ENCODE measurements around the gene SCAMP1. TPM values are rescaled to one million over a fixed set of nuclear protein-coding genes. Genes with fewer than 3 reads are reported as not detected.
"Not testable (repeated sequence)": the region's sequence is repeated elsewhere in the genome, so short reads cannot be mapped to it uniquely, and the experiment has no call there.

SCAMP1 gene
- total RNA-seq, 3 donors from 2014 or later = 31.2 to 52.0 (median 31.8) TPM

GRCh38 chr5:78387468-78388153 lies 27.2 kb downstream of the SCAMP1 start:
- TF ChIP-seq POLR2AphosphoS5 (IDR thresholded peaks at IDR 0.05) = no peak
- no peak for TF ChIP-seq CTCF (IDR thresholded peaks at IDR 0.05)
- no peak for TF ChIP-seq POLR2A (IDR thresholded peaks at IDR 0.05)
- H3K4me3 ChIP-seq = no peak overlapping the region
- no peaks in the 10 kb centered on the region for H3K4me1 ChIP-seq
- H3K36me3 ChIP-seq = no peaks in the 10 kb centered on the region
- peaks cover 0 to 14% of the 10 kb centered on the region in 2 donors for H3K9me3 ChIP-seq
- intact Hi-C loops (cut with DNase I; ENCODE audit: low total_unique reads) = no loop called here
- no peak overlapping the region for H3K27ac ChIP-seq
- DNase-seq (ENCODE audit: low spot score in 2 of 2) = no peak
- H3K27me3 ChIP-seq = no peaks in the 10 kb centered on the region

GRCh38 chr5:78391357-78391756 lies 30.9 kb downstream of the SCAMP1 start:
- H3K27ac ChIP-seq; intact Hi-C loops (cut with DNase I; ENCODE audit: low total_unique reads); DNase-seq (ENCODE audit: low spot score in 2 of 2); H3K4me3 ChIP-seq; H3K4me1 ChIP-seq; H3K36me3 ChIP-seq; H3K27me3 ChIP-seq; H3K9me3 ChIP-seq: not testable (repeated sequence)

GRCh38 chr5:78397831-78398230 lies 37.4 kb downstream of the SCAMP1 start:
- no peak overlapping the region for H3K27ac ChIP-seq
- H3K36me3 ChIP-seq = no peaks in the 10 kb centered on the region
- H3K9me3 ChIP-seq = no peaks in the 10 kb centered on the region
- no peaks in the 10 kb centered on the region for H3K4me1 ChIP-seq
- no peak for TF ChIP-seq POLR2AphosphoS5 (IDR thresholded peaks at IDR 0.05)
- no peak for TF ChIP-seq POLR2A (IDR thresholded peaks at IDR 0.05)
- no peak for TF ChIP-seq CTCF (IDR thresholded peaks at IDR 0.05)
- no peaks in the 10 kb centered on the region for H3K27me3 ChIP-seq
- no peak overlapping the region for H3K4me3 ChIP-seq
- no peak for DNase-seq (ENCODE audit: low spot score in 2 of 2)
- intact Hi-C loops (cut with DNase I; ENCODE audit: low total_unique reads) = no loop called here

GRCh38 chr5:78399116-78399515 lies 38.7 kb downstream of the SCAMP1 start:
- H3K27ac ChIP-seq = no peak overlapping the region
- no peaks in the 10 kb centered on the region for H3K9me3 ChIP-seq
- no peak for DNase-seq (ENCODE audit: low spot score in 2 of 2)
- no peak for TF ChIP-seq POLR2A (IDR thresholded peaks at IDR 0.05)
- no peak for TF ChIP-seq CTCF (IDR thresholded peaks at IDR 0.05)
- TF ChIP-seq POLR2AphosphoS5 (IDR thresholded peaks at IDR 0.05) = no peak
- no peaks in the 10 kb centered on the region for H3K36me3 ChIP-seq
- H3K27me3 ChIP-seq = no peaks in the 10 kb centered on the region
- intact Hi-C loops (cut with DNase I; ENCODE audit: low total_unique reads) = no loop called here
- no peaks in the 10 kb centered on the region for H3K4me1 ChIP-seq
- H3K4me3 ChIP-seq = no peak overlapping the region

- intact Hi-C loops (cut with DNase I; ENCODE audit: low total_unique reads) = no loop called here
- Histone ChIP-seq H3K4me1 (no peaks in the 10 kb centered on the region), H3K36me3 (no peaks in the 10 kb centered on the region), H3K4me3 (no peak overlapping the region), H3K9me3 (no peaks in the 10 kb centered on the region), H3K27ac (no peak overlapping the region), H3K27me3 (no peaks in the 10 kb centered on the region)
- DNase-seq (ENCODE audit: low spot score in 2 of 2) = no peak
- TF ChIP-seq CTCF (IDR thresholded peaks at IDR 0.05) (no peak), POLR2AphosphoS5 (IDR thresholded peaks at IDR 0.05) (no peak), POLR2A (IDR thresholded peaks at IDR 0.05) (no peak)
Measured at GRCh38 chr5:78404682-78405293, 44.4 kb downstream of the SCAMP1 start.

All from breast epithelium (tissue), 4 donors.